HG02981 (cell line): ENCODE data around the gene OR7A5.
"Not testable (repeated sequence)": the region's sequence is repeated elsewhere in the genome, so short reads cannot be mapped to it uniquely, and the experiment has no call there.

Experiments used
- ATAC-seq: cut with Tn5 transposase; IDR thresholded peaks from one replicate; pipeline ENCODE4 v1.9.1; 2021; ENCODE audit warnings: mild to moderate bottlenecking, moderate library complexity; ENCODE audit not compliant: unreplicated experiment

Gene OR7A5

GRCh38 chr19:14835011-14835410 lies at the start of gene OR7A5, which contains the start of gene OR7C1:
Gene OR7A5, minus strand, starts transcription at chr19:14835185. Its CDS starts 6,944 bp downstream, at chr19:14828241.
Gene OR7C1, minus strand, starts transcription at chr19:14835185. Its CDS starts 35,049 bp downstream, at chr19:14800136.
- ATAC-seq: no peak

GRCh38 chr19:14871619-14872230 lies 36.7 kb upstream of the OR7A5 start:
- ATAC-seq: no peak

- ATAC-seq: no peak
Observed at GRCh38 chr19:14868497-14868896, 33.5 kb upstream of the OR7A5 start.

GRCh38 chr19:14848822-14849221 lies 13.8 kb upstream of the OR7A5 start, which contains the start of gene OR7A10:
Gene OR7A10, minus strand, starts transcription at chr19:14848922. Its CDS starts 7,045 bp downstream, at chr19:14841877.
- no peak for ATAC-seq

- ATAC-seq: no peak
Observed at GRCh38 chr19:14843578-14843977, 8.6 kb upstream of the OR7A5 start.

- no peak for ATAC-seq
Observed at GRCh38 chr19:14843169-14843568, 8.2 kb upstream of the OR7A5 start.

GRCh38 chr19:14840206-14840605 lies 5.2 kb upstream of the OR7A5 start:
- ATAC-seq: no peak

- no peak for ATAC-seq
Observed at GRCh38 chr19:14837391-14837790, 2.4 kb upstream of the OR7A5 start.

GRCh38 chr19:14830702-14831101 lies 4.3 kb downstream of the OR7A5 start:
- ATAC-seq: no peak

- ATAC-seq: no peak
Observed at GRCh38 chr19:14826006-14826405, 9.0 kb downstream of the OR7A5 start.

GRCh38 chr19:14821937-14822336 lies 13.0 kb downstream of the OR7A5 start:
- ATAC-seq: no peak

GRCh38 chr19:14818588-14818987 lies 16.4 kb downstream of the OR7A5 start:
- ATAC-seq: no peak

- no peak for ATAC-seq
Observed at GRCh38 chr19:14817052-14817451, 17.9 kb downstream of the OR7A5 start.

GRCh38 chr19:14814982-14815652 lies 19.9 kb downstream of the OR7A5 start:
- no peak for ATAC-seq

GRCh38 chr19:14809272-14810057 lies 25.5 kb downstream of the OR7A5 start:
- no peak for ATAC-seq

- ATAC-seq: no peak
Observed at GRCh38 chr19:14804765-14805164, 30.2 kb downstream of the OR7A5 start.

GRCh38 chr19:14798760-14799159 lies 36.2 kb downstream of the OR7A5 start:
- no peak for ATAC-seq

GRCh38 chr19:14796021-14796420 lies 39.0 kb downstream of the OR7A5 start:
- ATAC-seq: no peak

GRCh38 chr19:14795078-14795721 lies 39.8 kb downstream of the OR7A5 start:
- ATAC-seq: no peak

- not testable (repeated sequence) for ATAC-seq
Observed at GRCh38 chr19:14792250-14792649, 42.7 kb downstream of the OR7A5 start.

- ATAC-seq: no peak
Observed at GRCh38 chr19:14786421-14786851, 48.5 kb downstream of the OR7A5 start.
